ENCODE measurements around the gene SIRPD. TPM values are rescaled to one million over a fixed set of nuclear protein-coding genes. Genes with fewer than 3 reads are reported as not detected.

SIRPD gene
- total and polyA plus RNA-seq, 2 of the 8 experiments (the other 6 are each of a cell fraction or from before 2014, with no cell fraction given), result not detected

DNA sequence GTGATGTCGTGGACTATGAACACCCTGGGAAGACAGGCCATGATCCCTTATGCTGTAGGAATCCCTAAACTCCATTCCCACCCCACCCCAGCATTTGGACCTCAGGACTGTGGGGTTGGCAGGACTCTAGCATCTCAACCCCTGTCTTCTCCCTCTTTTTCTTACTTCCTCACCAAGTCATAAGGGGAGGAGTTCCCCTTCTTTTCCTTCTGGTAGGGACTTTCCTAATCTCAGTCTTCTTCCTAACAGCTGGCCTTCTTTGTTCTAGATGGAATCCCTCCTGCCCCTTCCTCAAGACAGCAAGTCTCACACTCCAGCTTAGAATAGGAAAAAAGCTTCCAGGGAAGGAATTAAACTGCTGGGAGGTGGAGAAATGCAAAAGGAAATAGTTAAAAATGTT is 64.0 kb downstream of the SIRPD start (continued):
- TF ChIP-seq, protein P1, sequence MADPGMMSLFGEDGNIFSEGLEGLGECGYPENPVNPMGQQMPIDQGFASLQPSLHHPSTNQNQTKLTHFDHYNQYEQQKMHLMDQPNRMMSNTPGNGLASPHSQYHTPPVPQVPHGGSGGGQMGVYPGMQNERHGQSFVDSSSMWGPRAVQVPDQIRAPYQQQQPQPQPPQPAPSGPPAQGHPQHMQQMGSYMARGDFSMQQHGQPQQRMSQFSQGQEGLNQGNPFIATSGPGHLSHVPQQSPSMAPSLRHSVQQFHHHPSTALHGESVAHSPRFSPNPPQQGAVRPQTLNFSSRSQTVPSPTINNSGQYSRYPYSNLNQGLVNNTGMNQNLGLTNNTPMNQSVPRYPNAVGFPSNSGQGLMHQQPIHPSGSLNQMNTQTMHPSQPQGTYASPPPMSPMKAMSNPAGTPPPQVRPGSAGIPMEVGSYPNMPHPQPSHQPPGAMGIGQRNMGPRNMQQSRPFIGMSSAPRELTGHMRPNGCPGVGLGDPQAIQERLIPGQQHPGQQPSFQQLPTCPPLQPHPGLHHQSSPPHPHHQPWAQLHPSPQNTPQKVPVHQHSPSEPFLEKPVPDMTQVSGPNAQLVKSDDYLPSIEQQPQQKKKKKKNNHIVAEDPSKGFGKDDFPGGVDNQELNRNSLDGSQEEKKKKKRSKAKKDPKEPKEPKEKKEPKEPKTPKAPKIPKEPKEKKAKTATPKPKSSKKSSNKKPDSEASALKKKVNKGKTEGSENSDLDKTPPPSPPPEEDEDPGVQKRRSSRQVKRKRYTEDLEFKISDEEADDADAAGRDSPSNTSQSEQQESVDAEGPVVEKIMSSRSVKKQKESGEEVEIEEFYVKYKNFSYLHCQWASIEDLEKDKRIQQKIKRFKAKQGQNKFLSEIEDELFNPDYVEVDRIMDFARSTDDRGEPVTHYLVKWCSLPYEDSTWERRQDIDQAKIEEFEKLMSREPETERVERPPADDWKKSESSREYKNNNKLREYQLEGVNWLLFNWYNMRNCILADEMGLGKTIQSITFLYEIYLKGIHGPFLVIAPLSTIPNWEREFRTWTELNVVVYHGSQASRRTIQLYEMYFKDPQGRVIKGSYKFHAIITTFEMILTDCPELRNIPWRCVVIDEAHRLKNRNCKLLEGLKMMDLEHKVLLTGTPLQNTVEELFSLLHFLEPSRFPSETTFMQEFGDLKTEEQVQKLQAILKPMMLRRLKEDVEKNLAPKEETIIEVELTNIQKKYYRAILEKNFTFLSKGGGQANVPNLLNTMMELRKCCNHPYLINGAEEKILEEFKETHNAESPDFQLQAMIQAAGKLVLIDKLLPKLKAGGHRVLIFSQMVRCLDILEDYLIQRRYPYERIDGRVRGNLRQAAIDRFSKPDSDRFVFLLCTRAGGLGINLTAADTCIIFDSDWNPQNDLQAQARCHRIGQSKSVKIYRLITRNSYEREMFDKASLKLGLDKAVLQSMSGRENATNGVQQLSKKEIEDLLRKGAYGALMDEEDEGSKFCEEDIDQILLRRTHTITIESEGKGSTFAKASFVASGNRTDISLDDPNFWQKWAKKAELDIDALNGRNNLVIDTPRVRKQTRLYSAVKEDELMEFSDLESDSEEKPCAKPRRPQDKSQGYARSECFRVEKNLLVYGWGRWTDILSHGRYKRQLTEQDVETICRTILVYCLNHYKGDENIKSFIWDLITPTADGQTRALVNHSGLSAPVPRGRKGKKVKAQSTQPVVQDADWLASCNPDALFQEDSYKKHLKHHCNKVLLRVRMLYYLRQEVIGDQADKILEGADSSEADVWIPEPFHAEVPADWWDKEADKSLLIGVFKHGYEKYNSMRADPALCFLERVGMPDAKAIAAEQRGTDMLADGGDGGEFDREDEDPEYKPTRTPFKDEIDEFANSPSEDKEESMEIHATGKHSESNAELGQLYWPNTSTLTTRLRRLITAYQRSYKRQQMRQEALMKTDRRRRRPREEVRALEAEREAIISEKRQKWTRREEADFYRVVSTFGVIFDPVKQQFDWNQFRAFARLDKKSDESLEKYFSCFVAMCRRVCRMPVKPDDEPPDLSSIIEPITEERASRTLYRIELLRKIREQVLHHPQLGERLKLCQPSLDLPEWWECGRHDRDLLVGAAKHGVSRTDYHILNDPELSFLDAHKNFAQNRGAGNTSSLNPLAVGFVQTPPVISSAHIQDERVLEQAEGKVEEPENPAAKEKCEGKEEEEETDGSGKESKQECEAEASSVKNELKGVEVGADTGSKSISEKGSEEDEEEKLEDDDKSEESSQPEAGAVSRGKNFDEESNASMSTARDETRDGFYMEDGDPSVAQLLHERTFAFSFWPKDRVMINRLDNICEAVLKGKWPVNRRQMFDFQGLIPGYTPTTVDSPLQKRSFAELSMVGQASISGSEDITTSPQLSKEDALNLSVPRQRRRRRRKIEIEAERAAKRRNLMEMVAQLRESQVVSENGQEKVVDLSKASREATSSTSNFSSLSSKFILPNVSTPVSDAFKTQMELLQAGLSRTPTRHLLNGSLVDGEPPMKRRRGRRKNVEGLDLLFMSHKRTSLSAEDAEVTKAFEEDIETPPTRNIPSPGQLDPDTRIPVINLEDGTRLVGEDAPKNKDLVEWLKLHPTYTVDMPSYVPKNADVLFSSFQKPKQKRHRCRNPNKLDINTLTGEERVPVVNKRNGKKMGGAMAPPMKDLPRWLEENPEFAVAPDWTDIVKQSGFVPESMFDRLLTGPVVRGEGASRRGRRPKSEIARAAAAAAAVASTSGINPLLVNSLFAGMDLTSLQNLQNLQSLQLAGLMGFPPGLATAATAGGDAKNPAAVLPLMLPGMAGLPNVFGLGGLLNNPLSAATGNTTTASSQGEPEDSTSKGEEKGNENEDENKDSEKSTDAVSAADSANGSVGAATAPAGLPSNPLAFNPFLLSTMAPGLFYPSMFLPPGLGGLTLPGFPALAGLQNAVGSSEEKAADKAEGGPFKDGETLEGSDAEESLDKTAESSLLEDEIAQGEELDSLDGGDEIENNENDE (IDR thresholded peaks at IDR 0.05; ENCODE audit: insufficient replicate concordance, low read length), result no peak
- TF ChIP-seq POU5F1 (IDR thresholded peaks at IDR 0.05; ENCODE audit: low read depth, low read length), result no peak

Measured in H1 (cell line).